ENCODE results near the gene NCSTN. TPM values are rescaled to one million over a fixed set of nuclear protein-coding genes. Genes with fewer than 3 reads are reported as not detected.

NCSTN gene
- polyA plus RNA-seq, 1 donor from 2014 or later = 21.0 TPM

DNA sequence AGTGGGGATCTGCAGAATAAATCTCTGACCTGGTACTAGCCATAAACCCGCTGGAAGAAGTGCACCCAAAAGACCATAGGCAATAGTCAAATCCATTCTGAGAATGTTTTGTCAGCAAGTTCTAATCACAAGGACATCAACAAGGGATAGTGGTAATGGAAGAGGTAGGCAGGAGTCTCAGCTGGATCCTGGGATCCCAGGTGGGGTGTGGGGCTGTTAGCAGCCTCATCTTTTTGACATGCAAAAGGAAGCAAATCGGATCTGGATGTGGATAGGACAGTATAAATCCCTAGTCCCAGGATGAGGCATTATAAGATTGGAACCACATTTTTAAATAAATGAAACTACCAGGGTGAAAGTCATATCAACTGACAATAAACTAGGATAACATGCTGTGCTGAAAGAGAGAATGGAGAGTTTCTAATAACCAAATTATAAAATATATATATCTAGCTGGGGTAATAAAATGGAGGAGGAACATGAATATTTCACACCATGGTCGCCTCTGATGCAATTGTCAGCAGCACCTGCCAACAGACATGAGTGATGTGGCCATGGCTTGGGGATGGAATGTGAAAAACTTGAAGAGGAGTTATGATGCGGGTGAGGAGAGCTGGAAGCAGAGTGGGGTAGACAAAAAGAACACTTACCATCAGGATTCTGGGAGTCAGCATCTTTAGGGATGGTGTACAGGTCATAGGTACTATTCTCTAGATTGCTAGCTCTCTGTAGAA is 34.6 kb upstream of the NCSTN start:
- H3K9ac ChIP-seq (ENCODE audit: low read length) = no peak overlapping the region

DNA sequence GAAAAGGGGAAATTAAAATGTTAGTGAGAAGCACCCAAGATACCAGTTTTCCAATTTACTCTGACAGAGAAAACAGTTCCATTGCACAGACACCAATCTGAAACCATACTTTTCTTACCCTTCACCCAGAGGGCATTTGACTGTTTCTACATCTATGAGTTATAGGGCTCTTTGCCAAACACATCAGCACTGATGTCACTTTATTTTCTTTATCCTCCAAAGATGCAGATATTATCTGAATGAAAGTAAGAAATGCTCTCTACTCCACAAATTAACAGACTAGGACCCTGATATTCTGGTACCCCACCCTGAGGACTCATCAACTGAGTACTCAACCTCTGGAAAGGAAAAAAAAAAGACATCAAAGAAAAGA is 34.0 kb upstream of the NCSTN start:
- H3K9me2 ChIP-seq (ENCODE audit: insufficient read depth, low read length) = no peaks in the 10 kb centered on the region
- no peaks in the 10 kb centered on the region for H3K79me2 ChIP-seq (replicated peaks; ENCODE audit: insufficient read depth, low read length)
- H3K9ac ChIP-seq (ENCODE audit: low read length) = no peak overlapping the region
- H3K4me3 ChIP-seq (ENCODE audit: low read length) = no peak overlapping the region
- H3K27me3 ChIP-seq (ENCODE audit: insufficient read depth, low read depth, low read length) = no peaks in the 10 kb centered on the region
- no peak overlapping the region for H3K4me2 ChIP-seq (ENCODE audit: low read length)
- H3K27ac ChIP-seq (ENCODE audit: low read length) = no peak overlapping the region
- no peak overlapping the region for H2AFZ ChIP-seq (ENCODE audit: low read depth, low read length)
- no peaks in the 10 kb centered on the region for H3K9me3 ChIP-seq (ENCODE audit: low read length)
- H4K20me1 ChIP-seq (ENCODE audit: insufficient read depth) = no peaks in the 10 kb centered on the region
- H3F3A ChIP-seq (ENCODE audit: insufficient read depth, low read length, poor library complexity, severe bottlenecking) = no peaks in the 10 kb centered on the region
- TF ChIP-seq, protein P1, sequence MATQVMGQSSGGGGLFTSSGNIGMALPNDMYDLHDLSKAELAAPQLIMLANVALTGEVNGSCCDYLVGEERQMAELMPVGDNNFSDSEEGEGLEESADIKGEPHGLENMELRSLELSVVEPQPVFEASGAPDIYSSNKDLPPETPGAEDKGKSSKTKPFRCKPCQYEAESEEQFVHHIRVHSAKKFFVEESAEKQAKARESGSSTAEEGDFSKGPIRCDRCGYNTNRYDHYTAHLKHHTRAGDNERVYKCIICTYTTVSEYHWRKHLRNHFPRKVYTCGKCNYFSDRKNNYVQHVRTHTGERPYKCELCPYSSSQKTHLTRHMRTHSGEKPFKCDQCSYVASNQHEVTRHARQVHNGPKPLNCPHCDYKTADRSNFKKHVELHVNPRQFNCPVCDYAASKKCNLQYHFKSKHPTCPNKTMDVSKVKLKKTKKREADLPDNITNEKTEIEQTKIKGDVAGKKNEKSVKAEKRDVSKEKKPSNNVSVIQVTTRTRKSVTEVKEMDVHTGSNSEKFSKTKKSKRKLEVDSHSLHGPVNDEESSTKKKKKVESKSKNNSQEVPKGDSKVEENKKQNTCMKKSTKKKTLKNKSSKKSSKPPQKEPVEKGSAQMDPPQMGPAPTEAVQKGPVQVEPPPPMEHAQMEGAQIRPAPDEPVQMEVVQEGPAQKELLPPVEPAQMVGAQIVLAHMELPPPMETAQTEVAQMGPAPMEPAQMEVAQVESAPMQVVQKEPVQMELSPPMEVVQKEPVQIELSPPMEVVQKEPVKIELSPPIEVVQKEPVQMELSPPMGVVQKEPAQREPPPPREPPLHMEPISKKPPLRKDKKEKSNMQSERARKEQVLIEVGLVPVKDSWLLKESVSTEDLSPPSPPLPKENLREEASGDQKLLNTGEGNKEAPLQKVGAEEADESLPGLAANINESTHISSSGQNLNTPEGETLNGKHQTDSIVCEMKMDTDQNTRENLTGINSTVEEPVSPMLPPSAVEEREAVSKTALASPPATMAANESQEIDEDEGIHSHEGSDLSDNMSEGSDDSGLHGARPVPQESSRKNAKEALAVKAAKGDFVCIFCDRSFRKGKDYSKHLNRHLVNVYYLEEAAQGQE (IDR thresholded peaks at IDR 0.05; ENCODE audit: borderline replicate concordance) = no peak
- TF ChIP-seq MXI1 (conservative IDR thresholded peaks at IDR 0.05; ENCODE audit: poor library complexity, severe bottlenecking) (no peak), POLR2AphosphoS5 (IDR thresholded peaks at IDR 0.05) (no peak), EZH2 (IDR thresholded peaks at IDR 0.05; ENCODE audit: borderline replicate concordance, insufficient read depth, low read length, poor library complexity, severe bottlenecking) (no peak), TAF1 (IDR thresholded peaks at IDR 0.05; ENCODE audit: low read depth) (no peak)
- TF ChIP-seq, protein P2, sequence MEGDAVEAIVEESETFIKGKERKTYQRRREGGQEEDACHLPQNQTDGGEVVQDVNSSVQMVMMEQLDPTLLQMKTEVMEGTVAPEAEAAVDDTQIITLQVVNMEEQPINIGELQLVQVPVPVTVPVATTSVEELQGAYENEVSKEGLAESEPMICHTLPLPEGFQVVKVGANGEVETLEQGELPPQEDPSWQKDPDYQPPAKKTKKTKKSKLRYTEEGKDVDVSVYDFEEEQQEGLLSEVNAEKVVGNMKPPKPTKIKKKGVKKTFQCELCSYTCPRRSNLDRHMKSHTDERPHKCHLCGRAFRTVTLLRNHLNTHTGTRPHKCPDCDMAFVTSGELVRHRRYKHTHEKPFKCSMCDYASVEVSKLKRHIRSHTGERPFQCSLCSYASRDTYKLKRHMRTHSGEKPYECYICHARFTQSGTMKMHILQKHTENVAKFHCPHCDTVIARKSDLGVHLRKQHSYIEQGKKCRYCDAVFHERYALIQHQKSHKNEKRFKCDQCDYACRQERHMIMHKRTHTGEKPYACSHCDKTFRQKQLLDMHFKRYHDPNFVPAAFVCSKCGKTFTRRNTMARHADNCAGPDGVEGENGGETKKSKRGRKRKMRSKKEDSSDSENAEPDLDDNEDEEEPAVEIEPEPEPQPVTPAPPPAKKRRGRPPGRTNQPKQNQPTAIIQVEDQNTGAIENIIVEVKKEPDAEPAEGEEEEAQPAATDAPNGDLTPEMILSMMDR (IDR thresholded peaks at IDR 0.05; ENCODE audit: poor library complexity, severe bottlenecking) = no peak
- peaks cover 17% of the 10 kb centered on the region for H3K36me3 ChIP-seq (ENCODE audit: insufficient read depth, low read length)

More for the DNA sequence above, 34.6 kb upstream of the NCSTN start:
- Histone ChIP-seq H3K27ac (ENCODE audit: low read length) (no peak overlapping the region), H3K4me3 (ENCODE audit: low read length) (no peak overlapping the region), H3K9me2 (ENCODE audit: insufficient read depth, low read length) (no peaks in the 10 kb centered on the region), H3K27me3 (ENCODE audit: insufficient read depth, low read depth, low read length) (no peaks in the 10 kb centered on the region), H3K4me2 (ENCODE audit: low read length) (no peak overlapping the region), H2AFZ (ENCODE audit: low read depth, low read length) (no peak overlapping the region), H3K79me2 (replicated peaks; ENCODE audit: insufficient read depth, low read length) (no peaks in the 10 kb centered on the region), H4K20me1 (ENCODE audit: insufficient read depth) (no peaks in the 10 kb centered on the region), H3K9me3 (ENCODE audit: low read length) (no peaks in the 10 kb centered on the region), H3F3A (ENCODE audit: insufficient read depth, low read length, poor library complexity, severe bottlenecking) (no peaks in the 10 kb centered on the region), H3K36me3 (ENCODE audit: insufficient read depth, low read length) (peaks cover 17% of the 10 kb centered on the region)
- TF ChIP-seq MXI1 (conservative IDR thresholded peaks at IDR 0.05; ENCODE audit: poor library complexity, severe bottlenecking) = no peak
- TF ChIP-seq EP300 (conservative IDR thresholded peaks at IDR 0.05; ENCODE audit: poor library complexity, severe bottlenecking) = no peak
- TF ChIP-seq, protein P1 (IDR thresholded peaks at IDR 0.05; ENCODE audit: borderline replicate concordance) = no peak
- no peak for TF ChIP-seq POLR2AphosphoS5 (IDR thresholded peaks at IDR 0.05)
- no peak for TF ChIP-seq TAF1 (IDR thresholded peaks at IDR 0.05; ENCODE audit: low read depth)
- no peak for TF ChIP-seq SMC3 (conservative IDR thresholded peaks at IDR 0.05; ENCODE audit: poor library complexity)
- no peak for TF ChIP-seq RAD21 (conservative IDR thresholded peaks at IDR 0.05)
- TF ChIP-seq, protein P2 (IDR thresholded peaks at IDR 0.05; ENCODE audit: poor library complexity, severe bottlenecking) = no peak
- no peak for TF ChIP-seq EZH2 (IDR thresholded peaks at IDR 0.05; ENCODE audit: borderline replicate concordance, insufficient read depth, low read length, poor library complexity, severe bottlenecking)
